HepG2 (cell line): ENCODE results near the gene CCDC154. TPM values are rescaled to one million over a fixed set of nuclear protein-coding genes. Genes with fewer than 3 reads are reported as not detected.

Source experiments
- ATAC-seq: fragments of 200-7000 bp; cut with Tn5 transposase; 3 replicates; pipeline ENCODE4 v1.9.1; 2020; ENCODE audit warnings: mild to moderate bottlenecking, moderate library complexity
- BruUV-seq: library from RNA; stranded (reverse); fragments of 400-500 nt; replicated peaks from 2 replicates; lab custom pipeline; 2021; lab: Mats Ljungman, UMichigan
- CTCF ChIA-PET: fragments of 300-600 bp; formaldehyde crosslinking; extraction: SDS; loops from one replicate; lab custom pipeline; 2021; ENCODE audit warnings: low total read pairs, inconsistent platforms, low intra/inter-chr PET ratio; lab: Yijun Ruan, JAX
- POLR2A ChIA-PET: fragments of 350-600 bp; sonication (Branson Sonifier 250); formaldehyde crosslinking; loops from one replicate; lab custom pipeline; 2020; ENCODE audit warnings: antibody characterized with exemption, inconsistent platforms; lab: Yijun Ruan, JAX
- DNase-seq: peaks from one replicate; pipeline ENCODE4 v3.0.0-alpha.2; 2015; ENCODE audit warnings: low spot score
- FAIRE-seq: peaks from 3 replicates; lab custom pipeline; 2011; peaks lifted over from hg19 to GRCh38; lab: Jason Lieb, UNC
- H2AFZ ChIP-seq: one replicate; pipeline ENCODE4 v1.6.1; 2011; ENCODE audit warnings: low read length, inconsistent platforms
- H3K27ac ChIP-seq: fragments of 300-600 bp; 3 replicates; pipeline ENCODE4 v1.8.0; 2011; ENCODE audit warnings: mixed run types, mild to moderate bottlenecking, mixed read lengths, low read length, inconsistent platforms; ENCODE audit not compliant: insufficient read depth; ENCODE audit errors: extremely low read length
- H3K27me3 ChIP-seq, 2 experiments: fragments of 200-600 bp in 1 of 2; 2 replicates in 1 of 2; 3 replicates in 1 of 2; pipeline versions ENCODE4 v1.6.0 to v1.8.0; 2011; ENCODE audit warnings: low read length in 2 of 2, mild to moderate bottlenecking in 2 of 2, moderate library complexity in 2 of 2, inconsistent platforms in 1 of 2; ENCODE audit not compliant: insufficient read depth in 2 of 2, control insufficient read depth in 1 of 2
- H3K36me3 ChIP-seq, 2 experiments: fragments of 200-600 bp in 1 of 2; replicated peaks in 1 of 2; 2 replicates in 1 of 2; 3 replicates in 1 of 2; pipeline versions ENCODE4 v1.5.1 to v1.8.0; 2011; ENCODE audit warnings: low read length in 2 of 2, inconsistent platforms in 1 of 2; ENCODE audit not compliant: insufficient read depth in 2 of 2, control insufficient read depth in 1 of 2
- H3K4me1 ChIP-seq: 2 replicates; pipeline ENCODE4 v1.5.1; 2012; ENCODE audit warnings: low read length, inconsistent platforms; ENCODE audit not compliant: insufficient read depth
- H3K4me2 ChIP-seq: 2 replicates; pipeline ENCODE4 v1.6.0; 2011; ENCODE audit warnings: low read depth, low read length, inconsistent platforms
- H3K4me3 ChIP-seq, 3 experiments: fragments of 200-600 bp in 1 of 3; sonication (generic), shearing (Covaris generic) in 1 of 3; replicated peaks in 1 of 3; 2 replicates each; pipeline ENCODE4 v1.5.1; 2011 to 2016; ENCODE audit warnings: low read length in 3 of 3, inconsistent platforms in 2 of 3, low read depth in 2 of 3, mild to moderate bottlenecking in 2 of 3, control low read depth in 1 of 3, mixed read lengths in 1 of 3; ENCODE audit not compliant: insufficient read depth in 1 of 3
- H3K79me2 ChIP-seq: one replicate; pipeline ENCODE4 v1.6.1; 2011; ENCODE audit warnings: low read length, inconsistent platforms; ENCODE audit not compliant: insufficient read depth
- H3K9ac ChIP-seq: 2 replicates; pipeline ENCODE4 v1.6.0; 2011; ENCODE audit warnings: mild to moderate bottlenecking, low read depth, low read length, inconsistent platforms; ENCODE audit not compliant: insufficient read depth
- H3K9me3 ChIP-seq: 2 replicates; pipeline ENCODE4 v1.5.1; 2012; ENCODE audit warnings: mild to moderate bottlenecking, low read length
- H4K20me1 ChIP-seq: 2 replicates; pipeline ENCODE4 v1.6.0; 2011; ENCODE audit warnings: inconsistent platforms, mild to moderate bottlenecking, low read length, moderate library complexity; ENCODE audit not compliant: insufficient read depth
- ATAD3A ChIP-seq: sonication (generic); formaldehyde crosslinking; IDR thresholded peaks from 2 replicates; pipeline ENCODE4 v1.4.0; 2020; ENCODE audit warnings: missing genetic modification reagents
- E2F1 ChIP-seq: sonication (generic); formaldehyde crosslinking; IDR thresholded peaks from 2 replicates; pipeline ENCODE4 v1.5.0; 2020; ENCODE audit warnings: missing genetic modification reagents
- HNRNPH1 ChIP-seq: fragments of 200-400 bp; formaldehyde crosslinking; optimal IDR thresholded peaks from 2 replicates; pipeline ENCODE3; 2017; ENCODE audit warnings: mild to moderate bottlenecking, low read depth, low read length
- ZNF800 ChIP-seq: sonication (generic); formaldehyde crosslinking; IDR thresholded peaks from 2 replicates; pipeline ENCODE4 v1.4.0; 2020; ENCODE audit warnings: missing genetic modification reagents
- WGBS: methylation state at CpG from one replicate; pipeline ENCODE4 v1.1.6; 2017; ENCODE audit warnings: low lambda C conversion rate; 5-methylcytosine and 5-hydroxymethylcytosine counted together
- in situ Hi-C: cut with HindIII; loops from 2 replicates; pipeline ENCODE4 v1.10.0; 2017; ENCODE audit warnings: low pct_unique_long_range_greater_than_20kb; ENCODE audit not compliant: extremely low pct_ligation_motif_present
- intact Hi-C: fragments of 100-400 bp; cut with micrococcal nuclease; formaldehyde crosslinking; loops from one replicate; pipeline ENCODE4 v1.10.0; 2022; ENCODE audit not compliant: unreplicated experiment
- polyA plus RNA-seq, 8 experiments: library from polyadenylated mRNA; depleted of rRNA in 3 of 8; stranded (reverse) in 7 of 8; unstranded in 1 of 8; fragments of >200 nt; fragmentation: Illumina TruSeq in 4 of 8; extraction: Trizol in 4 of 8; gene quantifications; 2 replicates each; pipeline versions ENCODE4 v1.2.1 to v1.2.3, GENCODE V29; 2011 to 2016; ENCODE audit warnings: low read depth in 4 of 8, missing spikeins in 1 of 8, mixed read lengths in 1 of 8; ENCODE audit not compliant: insufficient read depth in 1 of 8
- total RNA-seq, 5 experiments: library from RNA; depleted of rRNA; stranded (reverse); fragments of >200 nt; fragmentation: Illumina TruSeq; extraction: Trizol; gene quantifications; 2 replicates each; pipeline ENCODE4 v1.2.3, GENCODE V29; 2016; ENCODE audit warnings: low read depth in 1 of 5

Gene CCDC154
- total and polyA plus RNA-seq, 2 of the 13 experiments (the other 11 are each of a cell fraction or from before 2014, with no cell fraction given), result 0.92 to 1.5 TPM

- intact Hi-C loops (no loop called here), in situ Hi-C loops (no loop called here)
- Histone ChIP-seq H3K36me3 (no peaks in the 10 kb centered on the region), H3K4me2 (no peak overlapping the region), H3K79me2 (no peaks in the 10 kb centered on the region), H3K9me3 (no peaks in the 10 kb centered on the region), H3K27ac (no peak overlapping the region), H3K4me3 (no peak overlapping the region), H2AFZ (no peak overlapping the region), H3K9ac (no peak overlapping the region), H3K27me3 (peaks cover 3 to 47% of the 10 kb centered on the region in 2 experiments; a peak in 4 of 5 replicates), H4K20me1 (no peaks in the 10 kb centered on the region), H3K4me1 (peaks cover 29% of the 10 kb centered on the region)
- TF ChIP-seq E2F1 (CRISPR knock-in tag), result no peak
- no peak for TF ChIP-seq ATAD3A
- TF ChIP-seq ZNF800, result no peak
- no peak for TF ChIP-seq HNRNPH1
- DNase-seq, result no peak
- ChIA-PET POLR2A (no interaction called here), CTCF (no interaction called here)
- no peak for FAIRE-seq
- WGBS, result 80% methylated on average over 2 of the region's 24 CpGs
- no peak for ATAC-seq
- BruUV-seq, result no TSS peak
Observed at GRCh38 chr16:1488054-1488601, 43.8 kb upstream of the CCDC154 start.
